Measurements from ENCODE around the gene RNF11.
A peak's percentile ranks its signal among the peaks of the same experiment; 100 is the strongest.
"Not testable (repeated sequence)": the region's sequence is repeated elsewhere in the genome, so short reads cannot be mapped to it uniquely, and the experiment has no call there.

Gene RNF11

GRCh38 chr1:51227231-51227960, 8.7 kb upstream of the RNF11 start:
- not testable (repeated sequence) for DNase-seq (ENCODE audit: low read depth in 2 of 2)

GRCh38 chr1:51228471-51228870, 7.6 kb upstream of the RNF11 start:
- not testable (repeated sequence) for DNase-seq (ENCODE audit: low read depth in 2 of 2)

DNA sequence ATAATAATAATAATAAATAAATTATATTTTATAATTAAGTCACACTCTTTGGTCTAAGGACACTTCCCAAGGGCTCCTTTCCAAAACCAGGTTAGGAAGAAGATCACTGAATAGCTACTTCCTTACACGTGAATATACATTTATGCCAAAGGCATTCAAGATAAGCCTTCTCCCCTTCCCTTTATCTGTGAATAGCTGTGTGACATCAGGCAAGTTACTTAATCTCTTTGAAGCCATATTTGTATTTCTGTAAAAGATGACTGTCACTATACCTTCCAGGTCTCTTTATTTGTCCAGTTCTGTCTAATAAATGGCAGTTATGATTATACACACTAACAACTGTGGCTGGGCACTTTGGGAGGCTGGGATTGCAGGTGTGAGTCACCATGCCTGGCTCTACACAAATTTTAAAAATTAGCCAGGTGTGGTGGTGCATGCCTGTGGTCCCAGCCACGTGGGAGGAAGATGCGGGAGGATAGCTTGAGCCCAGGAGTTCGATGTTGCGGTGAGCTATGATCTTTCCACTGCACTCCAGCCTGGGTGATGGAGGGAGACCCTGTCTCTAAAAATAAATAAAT, 5.5 kb upstream of the RNF11 start:
- DNase-seq (ENCODE audit: low read depth in 2 of 2), result no peak

GRCh38 chr1:51231120-51231519, 5.0 kb upstream of the RNF11 start:
- no peak for DNase-seq (ENCODE audit: low read depth in 2 of 2)

DNA sequence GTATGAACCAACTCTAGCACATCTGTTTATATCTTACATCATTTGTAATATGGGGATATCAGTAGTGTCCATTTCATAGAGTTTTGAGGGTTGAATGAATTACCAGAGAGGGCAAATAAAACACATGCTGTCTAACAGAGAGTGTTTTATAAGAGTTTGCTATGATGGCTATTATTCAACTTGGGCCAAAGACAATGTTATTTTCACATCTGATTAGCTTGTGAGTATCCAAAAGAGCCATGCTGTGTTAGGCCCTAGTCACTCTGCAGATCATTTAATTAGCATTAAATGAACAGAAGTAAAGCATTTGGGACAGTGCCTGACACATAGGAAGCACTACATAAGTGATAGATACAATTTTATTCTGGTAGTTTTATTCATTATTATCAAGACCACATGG, 4.2 kb upstream of the RNF11 start:
- DNase-seq (ENCODE audit: low read depth in 2 of 2), result no peak

- not testable (repeated sequence) for DNase-seq (ENCODE audit: low read depth in 2 of 2)
These were observed 1.8 kb upstream of the RNF11 start for GRCh38 chr1:51234236-51234635.

DNA sequence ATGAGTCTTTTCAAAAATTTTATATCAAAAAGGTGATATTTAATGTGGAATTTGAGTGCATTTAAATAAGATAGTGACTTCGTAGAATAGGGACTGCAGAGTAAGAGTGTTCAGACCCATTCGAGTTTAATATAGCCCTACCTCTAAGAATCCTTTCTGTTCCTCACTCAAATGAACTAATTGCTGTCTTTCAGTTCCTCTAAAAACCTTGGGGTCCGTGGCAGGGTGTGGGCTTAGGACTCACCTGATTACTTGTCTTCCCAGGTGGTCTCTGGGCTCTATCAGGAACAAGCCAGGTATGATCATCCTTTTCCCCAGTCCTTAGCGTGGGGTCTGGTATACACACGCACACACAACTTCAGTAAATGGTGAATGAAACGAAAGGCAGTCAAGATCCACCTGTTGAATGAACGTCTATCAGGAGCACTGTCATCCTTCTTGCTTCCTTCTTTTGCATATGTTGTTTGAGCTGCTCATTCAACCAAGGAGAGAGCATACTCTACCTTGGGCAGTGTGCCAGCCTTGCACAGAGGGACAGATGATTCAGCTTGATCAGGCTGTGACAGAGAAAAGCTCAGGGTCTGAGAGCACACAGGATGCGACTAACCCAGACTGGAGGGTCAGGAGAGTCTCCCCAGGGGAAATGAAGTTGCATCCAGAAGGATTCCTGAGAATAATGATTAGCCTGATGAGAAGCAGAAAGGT, 1.2 kb upstream of the RNF11 start:
- DNase-seq (ENCODE audit: low read depth in 2 of 2), result peak in 1 of 2 experiments; percentile 32

DNA sequence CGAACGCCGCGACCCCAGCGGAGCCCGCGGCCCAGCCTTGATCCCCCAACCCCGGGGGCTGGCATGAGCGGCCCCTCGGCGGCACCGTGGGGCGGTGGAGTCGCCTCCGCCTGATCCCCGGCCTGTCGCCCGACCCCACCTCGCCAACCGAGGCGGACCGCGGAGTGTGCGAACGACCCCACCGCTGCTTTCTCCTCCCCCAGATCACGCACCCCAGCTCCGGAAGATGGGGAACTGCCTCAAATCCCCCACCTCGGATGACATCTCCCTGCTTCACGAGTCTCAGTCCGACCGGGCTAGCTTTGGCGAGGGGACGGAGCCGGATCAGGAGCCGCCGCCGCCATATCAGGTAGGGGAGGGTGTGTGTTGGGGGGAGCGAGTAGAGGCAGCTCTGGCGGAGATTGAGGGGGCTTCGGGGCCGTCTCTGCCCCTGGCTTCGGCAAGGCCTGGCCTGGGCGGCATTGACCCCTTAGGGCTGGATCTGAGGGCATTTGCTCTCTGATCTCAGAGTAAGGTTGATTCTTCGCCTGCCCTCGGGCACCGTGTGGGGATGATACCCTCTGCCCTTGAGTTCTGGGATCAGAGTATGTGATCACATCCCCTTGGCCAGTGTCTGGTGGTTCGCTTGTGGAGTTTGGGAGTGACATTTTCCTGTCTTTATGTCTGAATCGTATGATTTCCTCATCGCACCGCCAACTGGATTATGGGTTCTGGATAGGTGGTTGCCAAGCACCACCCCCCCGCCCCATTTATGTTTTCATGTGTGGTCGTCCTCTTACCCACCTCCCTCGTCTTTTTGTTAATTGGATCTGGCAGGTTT, 668 bp downstream of the RNF11 start:
- DNase-seq (ENCODE audit: low read depth in 2 of 2), result peak; percentile 11

DNA sequence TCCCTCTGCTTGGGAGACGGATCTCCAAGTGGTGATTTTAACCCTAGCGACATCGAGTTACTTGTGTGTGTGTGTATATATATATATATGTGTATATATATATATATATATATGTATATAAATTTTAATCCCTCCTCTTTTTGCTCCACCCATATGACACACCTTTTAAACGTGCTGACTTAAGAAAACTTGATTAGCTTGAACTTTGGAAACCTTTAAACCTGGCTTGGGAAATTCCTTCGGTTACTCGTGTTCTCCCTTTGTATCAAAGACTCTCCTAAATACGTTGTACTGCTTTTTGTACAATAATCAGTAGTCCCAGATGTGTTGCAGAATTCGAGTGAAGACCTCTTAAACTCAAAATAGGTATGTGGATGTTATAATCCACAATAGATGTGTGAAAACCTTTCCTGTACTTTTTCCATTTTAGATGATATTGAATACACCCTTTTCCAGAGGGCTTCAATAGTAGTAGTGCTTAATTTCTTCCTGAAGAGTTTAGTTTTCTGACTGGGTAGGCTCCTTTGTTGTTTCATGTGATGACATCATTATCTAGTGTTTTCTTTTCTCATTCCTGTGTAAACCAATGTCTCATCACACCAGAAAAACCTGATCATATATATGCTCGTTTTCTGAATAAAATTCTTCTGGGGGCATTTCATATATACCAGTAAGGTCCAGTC, 1.4 kb downstream of the RNF11 start:
- no peak for DNase-seq (ENCODE audit: low read depth in 2 of 2)

DNA sequence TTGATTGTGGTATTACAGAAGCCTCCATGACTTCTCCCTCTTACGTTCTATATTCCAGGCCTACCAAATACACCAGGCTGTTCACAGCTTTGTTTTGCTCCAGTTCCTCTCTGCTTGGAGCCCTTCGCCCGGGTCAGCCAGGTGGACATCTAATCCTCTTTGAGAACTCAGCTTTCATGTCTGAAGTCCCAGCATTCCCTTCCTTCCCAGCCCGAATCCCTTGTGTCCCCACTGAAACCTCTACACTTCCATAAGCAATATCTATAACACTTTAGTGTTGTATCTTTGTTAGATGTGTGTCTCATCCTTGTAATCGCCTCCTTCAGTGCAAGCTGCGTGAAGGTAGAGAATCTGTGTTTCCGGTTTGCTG, 1.9 kb downstream of the RNF11 start:
- DNase-seq (ENCODE audit: low read depth in 2 of 2), result no peak

DNA sequence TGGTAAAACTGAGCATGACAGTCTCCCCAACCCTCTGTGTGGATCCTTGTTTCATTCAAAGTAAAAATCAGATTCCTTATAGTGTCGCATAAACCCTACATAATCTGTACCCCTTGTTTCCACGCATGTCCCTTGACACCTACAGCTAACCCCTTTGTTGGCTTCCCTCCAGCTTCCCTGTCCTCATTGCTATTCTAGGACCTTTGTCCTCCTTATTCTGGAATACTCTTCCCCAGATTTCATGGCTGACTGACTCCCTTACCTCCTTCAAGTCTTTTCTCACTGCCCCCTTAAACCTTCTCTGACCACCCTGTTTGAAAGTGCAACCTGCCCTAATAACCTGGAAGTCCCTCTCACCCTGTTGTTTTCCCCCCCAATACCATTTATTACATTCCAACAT, 4.0 kb downstream of the RNF11 start:
- no peak for DNase-seq (ENCODE audit: low read depth in 2 of 2)

DNA sequence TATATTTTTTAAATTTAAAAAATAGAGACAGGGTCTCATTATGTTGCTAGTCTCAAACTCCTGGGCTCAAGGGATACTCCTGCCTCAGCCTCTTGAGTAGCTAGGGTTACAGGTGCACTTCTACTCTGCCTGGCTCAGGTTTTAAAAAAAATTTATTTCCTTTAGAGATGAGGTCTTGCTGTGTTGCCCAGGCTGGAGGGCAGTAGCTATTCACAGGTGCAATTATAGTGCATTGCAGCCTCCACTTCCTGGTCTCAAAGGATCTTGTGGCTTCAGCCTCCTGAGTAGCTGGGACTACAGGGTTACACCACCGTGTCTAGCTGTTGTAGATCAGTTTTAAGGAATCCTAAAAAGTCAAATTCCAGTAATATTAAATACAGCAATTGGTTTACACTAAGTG, 5.0 kb downstream of the RNF11 start:
- no peak for DNase-seq (ENCODE audit: low read depth in 2 of 2)

DNA sequence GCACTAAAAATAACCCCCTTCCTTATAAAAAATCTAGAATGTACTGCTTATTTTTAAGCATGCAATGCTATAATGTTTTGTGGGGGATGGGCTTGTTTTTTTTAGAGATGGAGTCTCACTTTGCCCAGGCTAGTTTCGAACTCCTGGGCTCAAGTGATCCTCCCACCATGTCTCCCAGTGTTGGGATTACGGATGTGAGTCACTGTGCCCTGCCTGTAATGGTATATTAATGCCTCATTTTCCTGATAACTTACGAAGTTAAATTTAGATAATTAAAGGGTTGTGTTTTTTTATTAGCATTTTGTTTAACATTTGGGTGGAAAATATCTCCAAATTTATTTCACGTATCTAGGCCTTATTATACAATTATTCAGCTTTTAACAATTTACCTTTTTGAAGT, 6.5 kb downstream of the RNF11 start:
- DNase-seq (ENCODE audit: low read depth in 2 of 2), result no peak

DNA sequence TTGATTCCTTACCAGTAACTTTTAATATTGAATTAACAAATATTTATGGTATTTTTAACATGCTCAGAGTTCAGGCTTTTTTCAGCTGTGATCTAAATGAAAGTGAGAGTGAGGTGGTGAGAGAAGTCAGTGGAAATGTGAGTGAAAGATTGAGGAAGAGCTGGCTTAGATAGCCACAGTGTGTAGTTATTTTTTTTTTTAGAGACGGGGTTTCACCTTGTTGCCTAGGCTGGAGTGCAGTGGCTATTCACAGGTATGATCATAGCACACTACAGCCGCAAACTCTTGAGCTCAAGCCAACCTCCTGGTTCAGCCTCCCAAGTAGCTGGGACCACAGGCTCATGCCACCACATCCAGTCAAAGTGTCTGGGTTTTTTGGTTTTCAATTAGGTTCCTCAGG, 10.9 kb downstream of the RNF11 start:
- no peak for DNase-seq (ENCODE audit: low read depth in 2 of 2)

DNA sequence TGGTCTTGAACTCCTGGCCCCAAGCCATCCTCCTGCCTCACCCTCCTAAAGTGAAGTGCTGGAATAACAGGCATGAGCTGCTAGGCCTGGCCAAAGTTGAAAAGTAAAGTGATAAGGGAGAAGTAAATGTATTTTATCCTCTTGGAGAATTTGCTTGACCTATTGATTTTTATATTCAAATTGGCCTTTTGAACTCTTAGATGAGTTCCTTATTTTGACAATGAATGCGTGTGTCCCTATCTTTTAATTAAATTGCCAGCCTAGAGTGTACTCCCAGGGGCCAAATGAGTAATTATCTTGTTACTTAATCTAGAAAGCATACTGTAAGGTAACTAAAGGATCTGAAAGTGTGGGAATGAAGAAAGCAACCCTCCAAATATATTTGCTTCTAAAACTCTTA, 11.4 kb downstream of the RNF11 start:
- DNase-seq (ENCODE audit: low read depth in 2 of 2), result no peak

DNA sequence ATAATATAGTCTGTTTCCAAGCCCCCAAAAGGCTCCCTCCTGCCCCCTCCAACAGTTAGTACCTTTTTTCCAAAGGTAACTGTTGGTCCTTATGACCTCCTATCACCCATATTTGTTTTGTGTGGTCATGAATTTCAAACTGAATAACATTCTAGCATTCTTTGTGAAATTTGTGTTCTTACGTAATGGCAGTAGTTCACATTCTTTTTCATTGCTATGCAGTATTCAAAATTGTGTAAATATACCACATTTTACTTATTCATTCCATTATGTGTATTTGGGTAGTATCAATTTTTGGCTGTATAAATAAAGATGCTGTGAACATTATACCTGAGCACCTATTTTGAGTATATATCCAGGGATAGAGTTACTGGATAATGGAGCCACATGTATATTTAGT, 13.4 kb downstream of the RNF11 start:
- DNase-seq (ENCODE audit: low read depth in 2 of 2), result no peak

DNA sequence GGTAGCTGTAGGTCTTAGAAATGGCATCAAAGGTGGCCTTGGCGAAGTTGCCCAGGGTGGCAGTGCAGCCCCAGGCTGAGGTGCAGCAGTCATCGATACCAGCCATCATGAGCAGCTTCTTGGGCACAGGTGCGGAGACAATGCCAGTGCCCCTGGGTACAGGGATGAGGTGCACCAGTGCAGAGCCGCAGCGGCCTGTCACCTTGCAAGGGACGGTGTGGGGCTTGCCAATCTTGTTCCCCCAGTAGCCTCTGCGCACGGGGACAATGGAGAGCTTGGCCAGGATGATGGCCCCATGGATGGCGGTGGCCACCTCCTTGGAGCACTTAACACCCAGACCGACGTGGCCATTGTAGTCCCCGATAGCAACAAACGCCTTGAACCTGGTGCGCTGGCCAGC, 14.7 kb downstream of the RNF11 start:
- not testable (repeated sequence) for DNase-seq (ENCODE audit: low read depth in 2 of 2)

GRCh38 chr1:51251165-51251564, 15.1 kb downstream of the RNF11 start:
- DNase-seq (ENCODE audit: low read depth in 2 of 2), result not testable (repeated sequence)

DNA sequence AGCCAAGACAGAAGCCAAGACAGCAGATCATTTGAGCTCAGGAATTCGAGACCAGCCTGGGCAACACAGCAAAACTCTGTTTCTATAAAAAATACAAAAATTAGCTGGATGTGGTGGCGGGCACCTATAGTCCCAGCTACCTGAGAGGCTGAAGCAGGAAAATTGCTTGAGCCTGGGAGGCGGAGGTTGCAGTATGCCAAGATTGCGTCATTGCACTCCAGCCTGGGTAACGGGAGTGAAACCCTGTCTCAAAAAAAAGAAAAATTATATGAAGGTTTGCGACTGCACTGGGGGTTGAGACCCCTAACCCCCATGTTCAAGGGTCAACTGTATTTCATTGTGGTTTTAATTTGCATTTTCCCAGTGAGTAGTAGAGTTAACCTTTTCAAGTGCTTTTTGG, 16.3 kb downstream of the RNF11 start:
- DNase-seq (ENCODE audit: low read depth in 2 of 2), result no peak

DNA sequence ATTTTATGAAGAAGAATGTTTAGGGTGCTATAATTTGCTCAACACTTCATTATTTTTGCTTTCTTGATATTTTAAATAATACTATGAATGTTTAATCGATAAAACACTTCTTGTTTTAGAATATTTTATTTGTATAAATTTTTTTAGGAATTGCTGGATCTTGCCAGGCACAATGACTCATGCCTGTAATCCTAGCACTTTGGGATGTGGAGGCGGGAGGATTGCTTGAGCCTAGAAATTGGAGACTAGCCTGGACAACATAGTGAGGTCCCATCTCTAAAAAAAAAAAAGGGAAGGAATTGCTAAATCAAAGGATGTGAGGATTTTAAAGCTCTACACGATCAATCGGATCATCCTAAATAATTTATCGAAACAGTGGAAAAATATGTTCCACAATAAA, 17.6 kb downstream of the RNF11 start:
- DNase-seq (ENCODE audit: low read depth in 2 of 2), result no peak

- no peak for DNase-seq (ENCODE audit: low read depth in 2 of 2)
These were observed 19.3 kb downstream of the RNF11 start for GRCh38 chr1:51255331-51255730.

Measured in stimulated activated CD4-positive, alpha-beta T cell treated with anti-CD3 and anti-CD28 coated beads, Interleukin-12 subunit alpha, Interleukin-12 subunit beta, amount 100 ng/mL, for 24 hours (primary cell).